Endothelial cell of umbilical vein (primary cell): ENCODE measurements around the gene CTRB2. TPM values are rescaled to one million over a fixed set of nuclear protein-coding genes. Genes with fewer than 3 reads are reported as not detected.

Experiments used
- BruUV-seq: library from RNA; stranded (reverse); fragments of 400-500 nt; replicated peaks from 2 replicates; lab custom pipeline; 2021; lab: Mats Ljungman, UMichigan
- CTCF ChIA-PET: fragments of 300-600, 350-600 bp; sonication (Branson Sonifier 250); formaldehyde crosslinking; loops from one replicate; lab custom pipeline; 2021; ENCODE audit warnings: antibody characterized with exemption, inconsistent platforms; lab: Charles Lee
- POLR2A ChIA-PET: fragments of 300-600, 350-600 bp; sonication (Branson Sonifier 250); formaldehyde crosslinking; loops from one replicate; lab custom pipeline; 2021; ENCODE audit warnings: antibody characterized with exemption, inconsistent platforms; lab: Charles Lee
- DNase-seq: peaks from one replicate; pipeline ENCODE4 v3.0.0-alpha.2; 2011; ENCODE audit warnings: low read depth, low spot score
- FAIRE-seq: peaks from 2 replicates; lab custom pipeline; 2011; peaks lifted over from hg19 to GRCh38; lab: Jason Lieb, UNC
- H2AFZ ChIP-seq: 2 replicates; pipeline ENCODE4 v1.6.0; 2012; ENCODE audit warnings: low read depth, low read length, control low read depth, inconsistent platforms
- H3K27ac ChIP-seq: 2 replicates; pipeline ENCODE4 v1.5.1; 2011; ENCODE audit warnings: low read depth, mild to moderate bottlenecking, control low read depth, low read length, moderate library complexity; ENCODE audit not compliant: insufficient read depth
- H3K27me3 ChIP-seq, 2 experiments: 2 replicates each; pipeline versions ENCODE4 v1.6.0 to v1.6.1; 2011; ENCODE audit warnings: low read length in 2 of 2, mixed read lengths in 1 of 2; ENCODE audit not compliant: control insufficient read depth in 2 of 2, insufficient read depth in 2 of 2
- H3K36me3 ChIP-seq, 2 experiments: 2 replicates in 1 of 2; 3 replicates in 1 of 2; pipeline ENCODE4 v1.5.1; 2011; ENCODE audit warnings: low read length in 2 of 2, mild to moderate bottlenecking in 1 of 2, moderate library complexity in 1 of 2; ENCODE audit not compliant: control insufficient read depth in 2 of 2, insufficient read depth in 2 of 2; ENCODE audit errors: extremely low read depth in 1 of 2
- H3K4me1 ChIP-seq: 3 replicates; pipeline ENCODE4 v1.5.1; 2011; ENCODE audit warnings: mild to moderate bottlenecking, low read length; ENCODE audit not compliant: control insufficient read depth, insufficient read depth; ENCODE audit errors: extremely low read depth
- H3K4me2 ChIP-seq: 2 replicates; pipeline ENCODE4 v1.6.1; 2011; ENCODE audit warnings: low read length, control low read depth, mixed read lengths; ENCODE audit not compliant: insufficient read depth
- H3K4me3 ChIP-seq, 3 experiments: fragments of 200-600 bp in 1 of 3; sonication (generic), shearing (Covaris generic) in 1 of 3; replicated peaks in 1 of 3; 2 replicates each; pipeline ENCODE4 v1.5.1; 2011 to 2016; ENCODE audit warnings: control low read depth in 3 of 3, low read length in 3 of 3, mild to moderate bottlenecking in 2 of 3, inconsistent platforms in 1 of 3, low read depth in 1 of 3, moderate library complexity in 1 of 3; ENCODE audit not compliant: insufficient read depth in 1 of 3
- H3K79me2 ChIP-seq: 2 replicates; pipeline ENCODE4 v1.6.0; 2012; ENCODE audit warnings: low read length, inconsistent platforms; ENCODE audit not compliant: control insufficient read depth, insufficient read depth
- H3K9ac ChIP-seq: replicated peaks from 2 replicates; pipeline ENCODE3; 2011; ENCODE audit warnings: low read length, control low read depth; ENCODE audit not compliant: insufficient read depth; ENCODE audit errors: extremely low read depth
- H3K9me1 ChIP-seq: replicated peaks from 3 replicates; pipeline ENCODE4 v1.6.0; 2011; ENCODE audit warnings: mild to moderate bottlenecking, low read length; ENCODE audit not compliant: control insufficient read depth, insufficient read depth; ENCODE audit errors: extremely low read depth
- H3K9me3 ChIP-seq: replicated peaks from 2 replicates; pipeline ENCODE4 v1.5.1; 2012; ENCODE audit warnings: low read length, inconsistent platforms; ENCODE audit not compliant: control insufficient read depth, insufficient read depth
- H4K20me1 ChIP-seq: replicated peaks from 2 replicates; pipeline ENCODE3; 2011; ENCODE audit warnings: mild to moderate bottlenecking, low read length; ENCODE audit not compliant: control insufficient read depth, insufficient read depth; ENCODE audit errors: extremely low read depth
- CTCF ChIP-seq, 2 donors: IDR thresholded peaks; 1 replicate in 1 of 2; 2 replicates in 1 of 2; pipeline ENCODE4 v1.5.1; 2011; ENCODE audit warnings: low read length in 2 of 2, mild to moderate bottlenecking in 2 of 2, moderate library complexity in 2 of 2, control low read depth in 1 of 2, inconsistent platforms in 1 of 2, low read depth in 1 of 2; ENCODE audit not compliant: insufficient read depth in 1 of 2; ENCODE audit errors: extremely low read depth in 1 of 2
- EZH2 ChIP-seq: IDR thresholded peaks from 2 replicates; pipeline ENCODE4 v1.6.1; 2012; ENCODE audit warnings: borderline replicate concordance, low read depth, mild to moderate bottlenecking, moderate library complexity, low read length, inconsistent platforms; ENCODE audit not compliant: severe bottlenecking
- FOS ChIP-seq: IDR thresholded peaks from 2 replicates; pipeline ENCODE4 v1.6.1; 2011; ENCODE audit warnings: mild to moderate bottlenecking, low read length, moderate library complexity, borderline replicate concordance; ENCODE audit not compliant: insufficient read depth
- GATA2 ChIP-seq: IDR thresholded peaks from 2 replicates; pipeline ENCODE4 v1.7.0; 2011; ENCODE audit warnings: low read depth, mild to moderate bottlenecking, moderate library complexity, mixed read lengths, low read length; ENCODE audit not compliant: insufficient read length, insufficient read depth
- JUN ChIP-seq: IDR thresholded peaks from 2 replicates; pipeline ENCODE4 v1.6.1; 2011; ENCODE audit warnings: borderline replicate concordance, low read depth; ENCODE audit not compliant: insufficient read length, insufficient read depth
- MAX ChIP-seq: IDR thresholded peaks from 2 replicates; pipeline ENCODE4 v1.6.1; 2011; ENCODE audit not compliant: insufficient read depth, insufficient read length
- MYC ChIP-seq: IDR thresholded peaks from one replicate; pipeline ENCODE4 v1.6.1; 2011; ENCODE audit warnings: mild to moderate bottlenecking, low read depth, low read length
- POLR2A ChIP-seq: IDR thresholded peaks from 2 replicates; pipeline ENCODE4 v1.6.1; 2012; ENCODE audit warnings: low read depth, mild to moderate bottlenecking, control low read depth, low read length
- POLR2AphosphoS5 ChIP-seq: IDR thresholded peaks from 2 replicates; pipeline ENCODE4 v1.6.1; 2012; ENCODE audit warnings: low read depth, mild to moderate bottlenecking, control low read depth, low read length, moderate library complexity; ENCODE audit not compliant: insufficient read depth
- dilution Hi-C: fragments of 300-500 bp; cut with MboI; formaldehyde crosslinking; loops from one replicate; pipeline ENCODE4 v1.15.0; 2019; ENCODE audit warnings: low sequenced_read_pairs; ENCODE audit not compliant: extremely low pct_ligation_motif_present
- intact Hi-C: fragments of 100-400 bp; cut with micrococcal nuclease; formaldehyde crosslinking; loops from one replicate; pipeline ENCODE4 v1.10.0; 2022
- polyA plus RNA-seq, 4 experiments: library from polyadenylated mRNA; depleted of rRNA in 3 of 4; stranded (reverse) in 3 of 4; unstranded in 1 of 4; fragments of >200 nt; gene quantifications; 2 replicates each; pipeline versions ENCODE4 v1.2.1 to v1.2.3, GENCODE V29; 2011 to 2012; ENCODE audit warnings: missing spikeins in 1 of 4
- total RNA-seq: library from RNA; stranded (reverse); gene quantifications from 2 replicates; pipeline ENCODE4 v1.2.3, GENCODE V29; 2021

The CTRB2 gene
- total and polyA plus RNA-seq, 2 donors (not counting 3 experiments of a cell fraction or from before 2014, with no cell fraction given) = not detected

GRCh38 chr16:75192606-75193264 lies 14.2 kb downstream of the CTRB2 start:
- CTCF ChIA-PET = no interaction called here

More at GRCh38 chr16:75192606-75193264, 14.2 kb downstream of the CTRB2 start:
- H3K36me3 ChIP-seq = no peaks in the 10 kb centered on the region
- peaks cover 6 to 7% of the 10 kb centered on the region in 2 experiments for H3K27me3 ChIP-seq
- H3K4me1 ChIP-seq = no peaks in the 10 kb centered on the region
- no TSS peak for BruUV-seq
- no peak overlapping the region for H2AFZ ChIP-seq
- no peaks in the 10 kb centered on the region for H3K9me3 ChIP-seq
- no peak overlapping the region for H3K27ac ChIP-seq
- FAIRE-seq (no peak), DNase-seq (no peak)
- dilution Hi-C loops = no loop called here
- H3K79me2 ChIP-seq = no peaks in the 10 kb centered on the region
- TF ChIP-seq MYC (no peak), MAX (no peak), POLR2AphosphoS5 (no peak), EZH2 (no peak), FOS (no peak), JUN (no peak), GATA2 (no peak), CTCF (IDR thresholded peaks at IDR 0.05; ENCODE audit: extremely low read depth in 1 of 2, insufficient read depth in 1 of 2, low read depth in 1 of 2, low read length in 2 of 2) (no peak), POLR2A (no peak)
- no peak overlapping the region for H3K4me2 ChIP-seq
- intact Hi-C loops = no loop called here
- POLR2A ChIA-PET = no interaction called here
- no peak overlapping the region for H3K4me3 ChIP-seq
- H4K20me1 ChIP-seq = no peaks in the 10 kb centered on the region
- no peaks in the 10 kb centered on the region for H3K9me1 ChIP-seq
- H3K9ac ChIP-seq = no peak overlapping the region
